ENCODE measurements around the gene FAM89A.

DNA sequence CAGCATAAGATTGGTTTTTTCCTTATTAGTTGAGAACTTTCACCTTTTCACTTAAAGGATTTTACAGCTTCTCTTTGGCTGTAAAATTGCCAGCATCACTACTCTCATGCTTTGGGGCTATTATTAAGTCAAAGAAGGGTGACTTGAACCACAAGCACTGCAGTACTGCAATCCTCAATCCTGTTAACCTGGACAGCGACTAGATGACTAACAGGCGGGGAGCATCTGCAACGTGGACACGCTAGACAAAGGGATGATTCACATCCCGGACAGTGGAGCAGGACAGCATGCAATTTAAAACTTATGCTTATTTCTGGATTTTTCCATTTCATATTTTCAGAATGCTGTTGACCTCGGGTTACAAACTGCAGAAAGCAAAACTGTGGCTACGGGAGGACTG lies 53.1 kb downstream of the FAM89A start:
- TF ChIP-seq, protein P1, sequence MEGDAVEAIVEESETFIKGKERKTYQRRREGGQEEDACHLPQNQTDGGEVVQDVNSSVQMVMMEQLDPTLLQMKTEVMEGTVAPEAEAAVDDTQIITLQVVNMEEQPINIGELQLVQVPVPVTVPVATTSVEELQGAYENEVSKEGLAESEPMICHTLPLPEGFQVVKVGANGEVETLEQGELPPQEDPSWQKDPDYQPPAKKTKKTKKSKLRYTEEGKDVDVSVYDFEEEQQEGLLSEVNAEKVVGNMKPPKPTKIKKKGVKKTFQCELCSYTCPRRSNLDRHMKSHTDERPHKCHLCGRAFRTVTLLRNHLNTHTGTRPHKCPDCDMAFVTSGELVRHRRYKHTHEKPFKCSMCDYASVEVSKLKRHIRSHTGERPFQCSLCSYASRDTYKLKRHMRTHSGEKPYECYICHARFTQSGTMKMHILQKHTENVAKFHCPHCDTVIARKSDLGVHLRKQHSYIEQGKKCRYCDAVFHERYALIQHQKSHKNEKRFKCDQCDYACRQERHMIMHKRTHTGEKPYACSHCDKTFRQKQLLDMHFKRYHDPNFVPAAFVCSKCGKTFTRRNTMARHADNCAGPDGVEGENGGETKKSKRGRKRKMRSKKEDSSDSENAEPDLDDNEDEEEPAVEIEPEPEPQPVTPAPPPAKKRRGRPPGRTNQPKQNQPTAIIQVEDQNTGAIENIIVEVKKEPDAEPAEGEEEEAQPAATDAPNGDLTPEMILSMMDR (conservative IDR thresholded peaks at IDR 0.05; ENCODE audit: low read depth, low read length): no peak
- no peak for TF ChIP-seq EZH2 (IDR thresholded peaks at IDR 0.05; ENCODE audit: low read length, unreplicated experiment)

Measured in PC-3 (cell line).